Fibroblast of skin of abdomen (primary cell): ENCODE measurements around the gene SYDE1.

Experiments used
- DNase-seq: peaks from one replicate; pipeline ENCODE4 v3.0.0-alpha.2; 2013

SYDE1 gene

DNA sequence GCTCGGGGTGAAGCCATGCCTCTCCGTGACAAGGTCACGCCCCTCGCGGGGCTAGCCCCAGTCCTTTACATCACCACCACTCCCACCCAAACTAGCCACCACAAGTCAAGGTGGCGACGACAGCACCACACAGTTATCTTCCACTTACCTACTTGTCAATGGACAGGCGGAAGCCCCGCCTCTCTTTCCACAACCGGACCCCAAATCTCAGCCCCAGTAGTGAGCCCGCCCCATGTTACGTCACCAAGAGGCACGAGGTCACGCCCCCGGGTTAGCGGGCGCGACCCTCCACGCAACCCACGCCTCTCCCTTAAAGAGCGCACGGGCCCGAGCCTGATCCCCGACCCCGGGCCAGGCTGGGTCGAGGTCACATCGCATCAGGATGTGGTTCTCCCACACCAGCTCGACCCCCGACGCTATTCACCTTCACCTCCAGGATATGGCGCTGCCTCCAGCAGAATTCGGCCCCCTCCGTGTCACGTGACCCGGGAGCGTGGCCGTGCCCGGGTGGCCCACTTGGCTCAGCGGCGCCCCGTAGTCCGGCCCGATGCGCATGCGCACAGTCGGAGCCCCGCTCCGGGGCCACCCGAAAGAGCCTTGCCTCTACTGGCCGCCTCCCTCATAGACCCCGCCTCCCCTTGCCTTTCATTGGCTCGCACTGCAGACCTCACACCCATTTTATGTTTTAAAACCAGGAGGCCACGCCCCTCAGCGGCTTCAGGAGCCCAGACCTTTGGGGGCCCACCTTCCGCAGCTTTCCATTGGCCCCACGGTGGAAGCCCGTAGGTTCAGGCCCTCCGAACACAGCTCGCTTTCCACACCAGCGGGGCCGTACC is 18.2 kb downstream of the SYDE1 start:
- DNase-seq = peak; percentile 98

DNA sequence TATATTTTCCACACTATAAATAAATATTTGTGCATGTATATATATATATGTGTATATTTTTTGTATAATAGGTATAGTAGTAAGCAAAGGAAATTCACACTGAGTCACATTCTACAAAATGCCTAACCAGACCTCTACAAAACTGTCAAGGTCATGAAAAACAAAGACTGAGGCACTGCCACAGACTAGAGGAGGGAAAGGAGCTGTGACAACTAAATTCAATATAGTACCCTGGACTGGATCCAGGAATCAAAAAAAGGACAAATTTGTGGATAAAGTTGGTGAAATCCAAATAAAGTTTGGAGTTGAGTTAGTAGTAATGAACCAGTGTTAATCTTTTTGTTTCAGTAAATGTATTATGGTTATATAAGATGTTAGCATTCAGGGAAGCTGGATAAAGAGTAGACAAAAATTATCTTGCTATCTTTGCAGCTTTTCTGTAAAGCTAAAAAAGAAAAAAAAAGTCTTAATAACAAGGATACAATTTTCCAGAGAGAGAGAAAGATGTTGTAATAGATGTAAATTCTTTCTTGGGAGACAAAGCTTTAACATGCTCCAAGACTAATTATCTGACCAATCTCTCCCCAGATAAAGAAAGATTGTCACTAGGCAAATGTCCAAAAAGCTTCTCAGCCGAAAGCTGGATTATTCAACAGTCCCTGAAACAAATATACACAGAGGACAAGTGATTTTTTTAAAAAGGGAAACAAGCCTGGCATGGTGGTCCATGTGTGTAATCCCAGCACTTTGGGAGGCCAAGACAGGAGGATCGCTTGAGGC is 19.1 kb downstream of the SYDE1 start:
- DNase-seq = no peak

GRCh38 chr19:15128162-15128770 is 21.1 kb downstream of the SYDE1 start:
- no peak for DNase-seq

- no peak for DNase-seq
These were observed 22.8 kb downstream of the SYDE1 start for GRCh38 chr19:15129856-15130585.

DNA sequence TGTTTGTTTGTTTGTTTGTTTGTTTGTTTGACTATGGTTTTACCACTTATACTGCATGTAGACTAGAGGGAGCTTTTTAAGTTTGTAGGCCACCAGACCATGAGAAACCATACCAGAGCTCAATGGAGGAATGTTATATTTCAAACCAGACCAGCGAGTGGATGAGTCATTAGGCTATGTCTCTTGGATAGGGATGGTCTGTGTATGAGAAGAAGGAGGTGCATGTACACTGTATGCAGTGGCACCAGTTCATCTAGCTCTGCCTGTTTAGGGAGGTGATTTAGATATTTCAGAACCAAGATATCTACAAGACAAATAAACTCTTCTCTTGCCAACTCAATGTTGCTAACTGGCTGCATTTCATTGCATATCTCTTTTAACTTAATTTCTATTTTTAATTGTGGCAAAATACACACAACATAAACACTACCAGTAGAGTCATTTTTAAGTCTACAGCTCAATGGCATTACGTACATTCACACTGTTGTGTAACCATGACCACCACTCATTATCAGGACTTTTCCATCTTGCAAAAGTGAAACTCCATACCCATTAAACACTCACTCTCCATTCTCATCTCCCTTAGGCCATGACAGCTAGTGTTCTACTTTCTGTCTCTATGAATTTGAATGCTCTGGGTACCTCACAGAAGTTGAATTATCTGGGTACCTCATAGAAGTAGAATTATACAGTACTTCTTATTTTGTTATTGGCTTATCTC is 29.2 kb downstream of the SYDE1 start:
- peak; percentile 17 for DNase-seq

GRCh38 chr19:15137777-15138176 is 30.6 kb downstream of the SYDE1 start:
- DNase-seq = no peak

DNA sequence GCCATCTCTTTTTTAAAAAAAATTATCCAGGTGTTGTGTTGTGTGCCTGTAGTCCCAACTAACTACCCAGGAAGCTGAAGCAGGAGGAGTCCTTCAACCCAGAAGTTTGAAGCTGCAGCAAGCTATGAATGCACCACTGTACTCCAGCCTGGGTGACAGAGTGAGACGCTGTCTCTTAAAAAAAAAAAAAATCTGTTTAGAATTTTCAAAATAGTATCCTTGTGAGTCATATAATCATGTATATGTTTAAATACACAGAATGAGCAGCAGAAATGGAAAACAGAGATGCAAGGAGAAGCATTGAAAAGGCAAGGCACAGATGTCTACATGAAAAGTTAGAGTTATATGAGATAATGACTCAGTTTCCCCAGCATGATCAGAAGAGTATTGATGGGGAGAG is 31.2 kb downstream of the SYDE1 start:
- DNase-seq = peak; percentile 21

DNA sequence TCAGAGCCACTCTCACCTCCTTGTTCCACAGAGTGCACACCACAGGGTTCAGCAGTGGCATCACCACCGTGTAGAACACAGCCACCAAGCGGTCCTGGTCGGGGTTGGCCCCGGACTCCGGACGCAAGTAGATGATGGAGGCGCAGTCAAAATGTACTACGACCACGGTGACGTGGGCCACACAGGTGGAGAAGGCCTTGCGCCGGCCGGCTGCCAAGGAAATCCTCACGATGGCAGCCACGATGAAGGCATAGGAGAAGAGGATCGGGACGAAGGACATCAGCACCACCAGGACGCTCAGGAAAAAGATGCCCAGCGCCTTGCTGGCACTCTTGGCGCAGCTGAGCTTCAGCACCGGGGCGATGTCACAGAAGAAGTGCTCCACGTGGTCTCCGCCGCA is 33.9 kb downstream of the SYDE1 start:
- no peak for DNase-seq

DNA sequence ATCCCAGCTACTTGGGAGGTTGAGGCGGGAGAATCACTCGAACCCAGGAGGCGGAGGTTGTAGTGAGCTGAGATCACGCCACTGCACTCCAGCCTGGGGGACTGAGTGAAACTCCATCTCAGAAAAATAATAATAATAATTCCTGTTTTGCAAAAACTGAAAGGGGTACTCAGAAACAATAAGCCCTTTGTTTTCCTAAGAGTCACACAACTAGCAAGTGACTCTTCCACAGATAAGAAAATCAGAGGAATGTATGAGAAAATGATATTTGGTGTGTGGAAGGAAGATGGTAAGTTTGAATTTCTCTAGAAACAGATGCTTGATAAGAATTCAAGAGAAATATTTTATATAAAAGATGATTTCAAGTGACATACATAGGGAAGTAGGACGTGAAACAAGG is 35.1 kb downstream of the SYDE1 start:
- DNase-seq = no peak

DNA sequence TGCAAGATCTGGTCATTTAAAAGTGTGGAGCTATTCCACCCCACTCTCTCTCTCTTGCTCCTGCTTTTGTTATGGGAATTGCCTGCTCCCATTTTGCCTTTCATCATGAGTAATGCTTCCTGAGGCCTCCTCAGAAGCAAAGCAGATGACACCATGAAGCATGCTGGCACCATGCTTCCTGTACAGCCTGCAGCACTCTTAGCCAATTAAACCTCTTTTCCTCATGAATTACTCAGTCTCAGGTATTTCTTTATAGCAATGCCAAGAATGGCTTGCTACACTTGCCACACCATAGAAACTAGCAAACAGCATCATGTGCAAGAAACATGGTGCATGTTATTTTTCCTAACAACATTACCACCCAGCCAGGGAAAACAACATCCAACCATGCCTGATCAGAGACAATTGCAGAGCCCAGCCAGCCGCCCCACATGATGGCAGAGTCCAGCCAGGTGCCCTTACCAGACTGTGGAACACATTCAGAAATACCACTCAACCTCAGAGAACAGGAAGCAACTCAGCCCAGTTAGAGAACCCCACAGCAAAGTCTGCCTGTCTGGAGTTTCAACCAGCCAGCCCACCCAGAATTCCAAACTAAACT is 36.9 kb downstream of the SYDE1 start:
- DNase-seq = no peak

DNA sequence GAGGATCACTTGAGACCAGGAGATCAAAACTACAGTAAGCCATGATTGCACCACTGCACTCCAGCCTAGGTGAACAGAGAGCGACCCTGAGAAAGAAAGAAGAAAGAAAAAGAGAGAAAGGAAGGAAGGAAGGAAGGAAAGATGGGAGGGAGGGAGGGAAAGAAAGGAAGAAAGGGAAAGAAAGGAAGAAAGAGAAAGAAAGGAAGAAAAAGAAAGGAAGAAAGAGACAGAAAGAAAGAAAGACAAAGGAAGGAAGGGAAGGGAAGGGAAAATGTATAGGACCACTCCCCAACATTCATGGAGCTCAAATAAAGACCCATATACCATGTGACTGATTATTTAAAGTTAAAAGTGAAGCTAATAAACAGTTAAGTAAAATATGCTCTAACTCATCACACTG is 39.9 kb downstream of the SYDE1 start:
- no peak for DNase-seq

DNA sequence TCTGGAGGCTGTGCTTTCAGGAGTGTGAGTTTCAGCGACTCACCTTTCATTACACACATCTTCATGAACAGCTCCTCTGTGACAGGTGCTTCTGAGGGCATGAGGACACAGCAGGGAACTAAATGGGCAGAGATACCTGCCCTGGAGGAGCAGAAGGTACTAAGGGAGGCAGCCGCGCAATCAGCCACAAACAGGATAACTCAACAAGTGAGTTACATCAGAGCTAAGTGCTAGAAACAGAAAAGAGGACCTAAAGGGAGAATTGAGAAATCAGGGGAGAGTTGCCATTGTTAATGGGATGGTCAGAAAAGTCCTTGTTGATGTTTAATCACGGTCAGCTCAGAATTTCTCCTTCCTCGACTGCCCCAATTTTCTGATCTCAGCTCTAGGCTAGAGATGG is 42.5 kb downstream of the SYDE1 start:
- no peak for DNase-seq

GRCh38 chr19:15154002-15154612 is 46.9 kb downstream of the SYDE1 start:
- peak; percentile 15 for DNase-seq

- no peak for DNase-seq
These were observed 48.1 kb downstream of the SYDE1 start for GRCh38 chr19:15155296-15155695.

GRCh38 chr19:15156391-15156790 is 49.2 kb downstream of the SYDE1 start:
- DNase-seq = no peak

GRCh38 chr19:15159251-15159650 is 52.0 kb downstream of the SYDE1 start:
- DNase-seq = no peak

GRCh38 chr19:15161028-15161984 is 54.1 kb downstream of the SYDE1 start:
- no peak for DNase-seq
